Measurements from ENCODE around the gene GANAB. TPM values are rescaled to one million over a fixed set of nuclear protein-coding genes. Genes with fewer than 3 reads are reported as not detected.

GANAB gene
- total and polyA plus RNA-seq, 2 experiments from 2014 or later: 212 to 251 TPM

- peak; percentile 88 for DNase-seq (ENCODE audit: low spot score)
- H3K4me2 ChIP-seq: peak within 1 kb of the TSS; percentile 98
- peaks cover 11% of the 10 kb centered on the region for H3K79me2 ChIP-seq
- peaks cover 15% of the 10 kb centered on the region for H3K4me1 ChIP-seq (ENCODE audit: insufficient read depth)
- TF ChIP-seq CTCF (IDR thresholded peaks at IDR 0.05; ENCODE audit: poor library complexity): peak; percentile 94
- TF ChIP-seq EZH2phosphoT487 (IDR thresholded peaks at IDR 0.05; ENCODE audit: low read depth, severe bottlenecking, unreplicated experiment): no peak
- WGBS (ENCODE audit: low lambda C conversion rate, missing lambda C conversion rate): 30% methylated on average over 8 of the region's 91 CpGs
- H3K9me3 ChIP-seq (ENCODE audit: low read depth): no peaks in the 10 kb centered on the region
- H3K9me2 ChIP-seq (replicated peaks; ENCODE audit: insufficient read depth): no peaks in the 10 kb centered on the region
- peak within 1 kb of the TSS; percentile 97 for H3K27ac ChIP-seq
- H3K27me3 ChIP-seq: no peaks in the 10 kb centered on the region
- H4K20me1 ChIP-seq (ENCODE audit: insufficient read depth, poor library complexity, severe bottlenecking): no peaks in the 10 kb centered on the region
- peak within 1 kb of the TSS; percentile 88 for H2AFZ ChIP-seq
- H3K4me3 ChIP-seq: peak within 1 kb of the TSS; percentile 87
- no peaks in the 10 kb centered on the region for H3K36me3 ChIP-seq (replicated peaks; ENCODE audit: insufficient read depth, low read depth)
Measured at GRCh38 chr11:62612366-62613290, 33.8 kb downstream of the GANAB start, which contains the start of the genes EML3 and ROM1. TSS of gene EML3 (minus strand) at chr11:62612775. CDS start at chr11:62612457, 318 bp downstream. TSS of gene ROM1 (plus strand) at chr11:62613257. CDS start at chr11:62613282, 25 bp downstream.

GRCh38 chr11:62611705-62612365 lies 34.6 kb downstream of the GANAB start:
- H3K79me2 ChIP-seq: peaks cover 11% of the 10 kb centered on the region
- no peaks in the 10 kb centered on the region for H3K27me3 ChIP-seq
- no peaks in the 10 kb centered on the region for H4K20me1 ChIP-seq (ENCODE audit: insufficient read depth, poor library complexity, severe bottlenecking)
- 5% methylated on average over 26 of the region's 34 CpGs for WGBS (ENCODE audit: low lambda C conversion rate, missing lambda C conversion rate)
- H3K4me1 ChIP-seq (ENCODE audit: insufficient read depth): peaks cover 15% of the 10 kb centered on the region
- peak overlapping the region; percentile 97 for H3K27ac ChIP-seq
- H3K9me3 ChIP-seq (ENCODE audit: low read depth): no peaks in the 10 kb centered on the region
- H3K9me2 ChIP-seq (replicated peaks; ENCODE audit: insufficient read depth): no peaks in the 10 kb centered on the region
- peak overlapping the region; percentile 87 for H3K4me3 ChIP-seq
- H2AFZ ChIP-seq: peak overlapping the region; percentile 88
- TF ChIP-seq CTCF (IDR thresholded peaks at IDR 0.05; ENCODE audit: poor library complexity) (no peak), EZH2phosphoT487 (IDR thresholded peaks at IDR 0.05; ENCODE audit: low read depth, severe bottlenecking, unreplicated experiment) (no peak), EZH2 (IDR thresholded peaks at IDR 0.05; ENCODE audit: borderline replicate concordance) (no peak)
- H3K4me2 ChIP-seq: peak overlapping the region; percentile 98
- DNase-seq (ENCODE audit: low spot score): peak; percentile 73
- H3K36me3 ChIP-seq (replicated peaks; ENCODE audit: insufficient read depth, low read depth): no peaks in the 10 kb centered on the region

- Histone ChIP-seq H3K79me2 (peaks cover 11% of the 10 kb centered on the region), H3K36me3 (replicated peaks; ENCODE audit: insufficient read depth, low read depth) (no peaks in the 10 kb centered on the region), H3K9me3 (ENCODE audit: low read depth) (no peaks in the 10 kb centered on the region), H3K27me3 (no peaks in the 10 kb centered on the region), H2AFZ (peak overlapping the region; percentile 88), H3K4me1 (ENCODE audit: insufficient read depth) (peaks cover 15% of the 10 kb centered on the region), H3K9me2 (replicated peaks; ENCODE audit: insufficient read depth) (no peaks in the 10 kb centered on the region), H4K20me1 (ENCODE audit: insufficient read depth, poor library complexity, severe bottlenecking) (no peaks in the 10 kb centered on the region), H3K27ac (peak overlapping the region; percentile 97), H3K4me2 (peak overlapping the region; percentile 98), H3K4me3 (peak overlapping the region; percentile 87)
- DNase-seq (ENCODE audit: low spot score): no peak
- WGBS (ENCODE audit: low lambda C conversion rate, missing lambda C conversion rate): 74% methylated on average over 20 of the region's 28 CpGs
- no peak for TF ChIP-seq CTCF (IDR thresholded peaks at IDR 0.05; ENCODE audit: poor library complexity)
- no peak for TF ChIP-seq EZH2 (IDR thresholded peaks at IDR 0.05; ENCODE audit: borderline replicate concordance)
- TF ChIP-seq EZH2phosphoT487 (IDR thresholded peaks at IDR 0.05; ENCODE audit: low read depth, severe bottlenecking, unreplicated experiment): no peak
Measured at GRCh38 chr11:62610814-62611704, 35.4 kb downstream of the GANAB start.

All from hepatocyte (in vitro differentiated cells).